Nephron (organoid): Measurements from ENCODE around the gene CDH23.
A peak's percentile ranks its signal among the peaks of the same experiment; 100 is the strongest.

Experiments
- H3K27ac Mint-ChIP-seq, 3 experiments: 2 replicates each; pipeline ENCODE4 v1.8.0; 2020; ENCODE audit warnings: mixed read lengths in 3 of 3, mild to moderate bottlenecking in 2 of 3, moderate library complexity in 1 of 3
- H3K27me3 Mint-ChIP-seq: 2 replicates; pipeline ENCODE4 v1.8.0; 2021; ENCODE audit warnings: low read depth, mild to moderate bottlenecking, moderate library complexity, mixed read lengths
- H3K36me3 Mint-ChIP-seq: 2 replicates; pipeline ENCODE4 v1.8.0; 2020; ENCODE audit warnings: low read depth, mixed read lengths
- H3K4me1 Mint-ChIP-seq: 2 replicates; pipeline ENCODE4 v1.8.0; 2020; ENCODE audit warnings: mixed read lengths
- H3K4me3 Mint-ChIP-seq, 3 experiments: 2 replicates each; pipeline ENCODE4 v1.8.0; 2020; ENCODE audit warnings: mild to moderate bottlenecking in 3 of 3, mixed read lengths in 3 of 3, moderate library complexity in 2 of 3
- H3K9me3 Mint-ChIP-seq: 2 replicates; pipeline ENCODE4 v1.8.0; 2020; ENCODE audit warnings: mixed read lengths
- TF ChIP-seq, protein P1 (sequence below), 3 experiments: fragments of 200-600 bp; sonication (generic); IDR thresholded peaks; one replicate each; pipeline ENCODE4 v1.5.0; 2021; ENCODE audit warnings: antibody characterized with exemption in 3 of 3; ENCODE audit not compliant: unreplicated experiment in 3 of 3

Gene CDH23

DNA sequence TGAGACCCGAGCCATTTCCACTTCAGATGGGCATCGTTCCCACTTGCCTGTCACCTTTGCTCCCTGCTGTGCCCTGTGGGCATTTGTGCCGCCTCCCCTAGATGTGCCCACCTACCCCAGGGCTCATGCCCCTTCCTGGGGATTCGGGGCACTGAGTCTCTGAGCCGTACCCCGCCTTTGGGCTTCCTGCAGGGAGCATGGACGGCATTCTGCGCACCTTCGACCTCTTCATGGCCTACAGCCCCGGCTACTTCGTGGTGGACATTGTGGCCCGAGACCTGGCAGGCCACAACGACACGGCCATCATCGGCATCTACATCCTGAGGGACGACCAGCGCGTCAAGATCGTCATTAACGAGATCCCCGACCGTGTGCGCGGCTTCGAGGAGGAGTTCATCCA, 412.9 kb downstream of the CDH23 start:
- H3K36me3 Mint-ChIP-seq = peaks cover 8% of the 10 kb centered on the region
- TF ChIP-seq, protein P1, sequence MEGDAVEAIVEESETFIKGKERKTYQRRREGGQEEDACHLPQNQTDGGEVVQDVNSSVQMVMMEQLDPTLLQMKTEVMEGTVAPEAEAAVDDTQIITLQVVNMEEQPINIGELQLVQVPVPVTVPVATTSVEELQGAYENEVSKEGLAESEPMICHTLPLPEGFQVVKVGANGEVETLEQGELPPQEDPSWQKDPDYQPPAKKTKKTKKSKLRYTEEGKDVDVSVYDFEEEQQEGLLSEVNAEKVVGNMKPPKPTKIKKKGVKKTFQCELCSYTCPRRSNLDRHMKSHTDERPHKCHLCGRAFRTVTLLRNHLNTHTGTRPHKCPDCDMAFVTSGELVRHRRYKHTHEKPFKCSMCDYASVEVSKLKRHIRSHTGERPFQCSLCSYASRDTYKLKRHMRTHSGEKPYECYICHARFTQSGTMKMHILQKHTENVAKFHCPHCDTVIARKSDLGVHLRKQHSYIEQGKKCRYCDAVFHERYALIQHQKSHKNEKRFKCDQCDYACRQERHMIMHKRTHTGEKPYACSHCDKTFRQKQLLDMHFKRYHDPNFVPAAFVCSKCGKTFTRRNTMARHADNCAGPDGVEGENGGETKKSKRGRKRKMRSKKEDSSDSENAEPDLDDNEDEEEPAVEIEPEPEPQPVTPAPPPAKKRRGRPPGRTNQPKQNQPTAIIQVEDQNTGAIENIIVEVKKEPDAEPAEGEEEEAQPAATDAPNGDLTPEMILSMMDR (IDR thresholded peaks at IDR 0.05; ENCODE audit: unreplicated experiment in 3 of 3) = no peak
- H3K4me3 Mint-ChIP-seq = no peak overlapping the region
- no peaks in the 10 kb centered on the region for H3K9me3 Mint-ChIP-seq
- H3K27ac Mint-ChIP-seq = no peak overlapping the region
- H3K4me1 Mint-ChIP-seq = no peaks in the 10 kb centered on the region
- peaks cover 19% of the 10 kb centered on the region for H3K27me3 Mint-ChIP-seq

DNA sequence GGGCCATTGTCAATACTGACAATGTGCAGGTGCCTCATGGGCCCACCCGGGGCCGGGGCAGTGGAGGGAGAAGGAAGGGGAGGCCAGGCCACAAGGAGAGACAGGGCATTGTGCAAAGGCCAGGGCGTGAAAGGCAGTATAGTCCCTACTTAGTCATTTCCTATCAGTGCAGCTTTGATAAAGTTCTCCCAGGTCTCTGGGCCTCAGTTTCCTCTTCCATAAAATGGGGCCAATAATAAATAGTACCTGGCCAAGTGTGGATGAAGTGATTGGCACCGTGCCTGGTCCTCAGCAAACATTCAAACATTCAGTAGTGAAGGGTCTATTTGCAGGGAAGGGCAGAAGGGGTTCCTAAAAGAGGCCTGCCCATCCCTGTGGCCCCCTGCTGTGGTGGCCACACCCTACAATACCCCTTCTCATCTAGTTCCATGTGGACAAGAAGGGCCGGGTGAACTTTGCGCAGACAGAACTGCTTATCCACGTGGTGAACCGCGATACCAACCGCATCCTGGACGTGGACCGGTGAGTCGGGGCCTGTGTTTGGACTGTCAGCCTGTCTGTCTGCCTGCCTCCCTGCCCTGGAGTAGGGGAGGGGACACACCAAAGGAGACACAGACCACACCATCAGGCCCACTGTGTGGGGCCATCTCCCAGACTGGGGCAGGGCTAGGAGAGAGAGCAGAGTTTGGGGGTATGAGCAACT, 413.5 kb downstream of the CDH23 start:
- TF ChIP-seq, protein P1 (IDR thresholded peaks at IDR 0.05; ENCODE audit: unreplicated experiment in 3 of 3) = no peak
- Mint-ChIP-seq H3K4me1 (no peaks in the 10 kb centered on the region), H3K27ac (no peak overlapping the region), H3K27me3 (peaks cover 15% of the 10 kb centered on the region), H3K9me3 (no peaks in the 10 kb centered on the region), H3K4me3 (no peak overlapping the region), H3K36me3 (peaks cover 9% of the 10 kb centered on the region)

DNA sequence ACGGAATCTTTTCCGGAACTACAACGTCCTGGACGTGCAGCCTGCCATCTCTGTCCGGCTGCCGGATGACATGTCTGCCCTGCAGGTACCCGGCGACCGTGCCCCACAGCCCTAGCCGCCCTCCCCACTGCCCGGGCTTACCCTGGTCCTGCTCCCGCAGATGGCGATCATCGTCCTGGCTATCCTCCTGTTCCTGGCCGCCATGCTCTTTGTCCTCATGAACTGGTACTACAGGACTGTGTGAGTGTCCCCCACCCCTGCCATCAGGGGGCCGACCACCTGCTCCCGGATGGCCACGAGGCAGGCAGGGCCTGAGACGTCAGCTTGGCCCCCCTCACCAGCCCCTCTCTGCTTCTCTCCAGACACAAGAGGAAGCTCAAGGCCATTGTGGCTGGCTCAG, 414.6 kb downstream of the CDH23 start:
- Mint-ChIP-seq H3K9me3 (no peaks in the 10 kb centered on the region), H3K27ac (no peak overlapping the region), H3K4me3 (no peak overlapping the region), H3K4me1 (no peaks in the 10 kb centered on the region), H3K27me3 (peaks cover 6% of the 10 kb centered on the region), H3K36me3 (peaks cover 19% of the 10 kb centered on the region)
- TF ChIP-seq, protein P1 (IDR thresholded peaks at IDR 0.05; ENCODE audit: unreplicated experiment in 3 of 3) = no peak

DNA sequence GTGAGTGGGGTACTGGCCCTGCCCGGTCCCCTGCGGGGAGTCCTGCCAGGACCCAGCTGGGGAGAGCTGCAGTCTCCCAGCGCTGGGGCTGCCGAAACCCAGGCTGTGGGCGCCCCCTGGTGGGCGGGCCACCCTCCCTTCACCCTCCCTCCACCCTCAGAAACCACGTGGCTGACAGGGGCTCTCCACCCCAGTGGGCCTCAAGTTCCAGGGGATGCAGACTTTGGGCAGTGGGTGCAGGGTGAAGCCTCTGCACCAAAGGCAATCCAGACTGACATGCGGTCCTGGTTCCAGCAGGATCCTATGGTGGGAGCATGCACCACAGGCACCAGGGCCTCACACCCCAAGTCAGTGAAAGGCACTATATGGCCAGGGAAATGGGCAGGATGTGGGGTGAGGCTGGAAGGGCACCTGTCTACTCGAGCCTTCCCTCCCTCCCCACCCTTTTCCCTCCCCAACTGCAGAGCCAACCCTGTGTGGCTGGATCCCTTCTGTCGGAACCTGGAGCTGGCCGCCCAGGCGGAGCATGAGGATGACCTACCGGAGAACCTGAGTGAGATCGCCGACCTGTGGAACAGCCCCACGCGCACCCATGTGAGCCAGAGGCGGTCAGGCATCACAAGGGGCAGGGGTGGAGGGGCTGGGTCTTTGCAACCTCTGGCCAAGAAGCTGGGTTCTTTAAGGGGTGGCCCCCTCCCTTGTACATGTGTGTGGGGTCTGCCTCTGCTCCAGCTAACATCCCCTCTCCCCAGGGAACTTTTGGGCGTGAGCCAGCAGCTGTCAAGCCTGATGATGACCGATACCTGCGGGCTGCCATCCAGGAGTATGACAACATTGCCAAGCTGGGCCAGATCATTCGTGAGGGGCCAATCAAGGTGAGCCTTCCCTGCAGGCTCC, 415.5 kb downstream of the CDH23 start:
- Mint-ChIP-seq H3K36me3 (peaks cover 28% of the 10 kb centered on the region), H3K27me3 (no peaks in the 10 kb centered on the region), H3K4me3 (no peak overlapping the region), H3K27ac (no peak overlapping the region), H3K4me1 (no peaks in the 10 kb centered on the region), H3K9me3 (no peaks in the 10 kb centered on the region)
- TF ChIP-seq, protein P1 (IDR thresholded peaks at IDR 0.05; ENCODE audit: unreplicated experiment in 3 of 3) = peak; percentile 44 to 63 (median 51)

DNA sequence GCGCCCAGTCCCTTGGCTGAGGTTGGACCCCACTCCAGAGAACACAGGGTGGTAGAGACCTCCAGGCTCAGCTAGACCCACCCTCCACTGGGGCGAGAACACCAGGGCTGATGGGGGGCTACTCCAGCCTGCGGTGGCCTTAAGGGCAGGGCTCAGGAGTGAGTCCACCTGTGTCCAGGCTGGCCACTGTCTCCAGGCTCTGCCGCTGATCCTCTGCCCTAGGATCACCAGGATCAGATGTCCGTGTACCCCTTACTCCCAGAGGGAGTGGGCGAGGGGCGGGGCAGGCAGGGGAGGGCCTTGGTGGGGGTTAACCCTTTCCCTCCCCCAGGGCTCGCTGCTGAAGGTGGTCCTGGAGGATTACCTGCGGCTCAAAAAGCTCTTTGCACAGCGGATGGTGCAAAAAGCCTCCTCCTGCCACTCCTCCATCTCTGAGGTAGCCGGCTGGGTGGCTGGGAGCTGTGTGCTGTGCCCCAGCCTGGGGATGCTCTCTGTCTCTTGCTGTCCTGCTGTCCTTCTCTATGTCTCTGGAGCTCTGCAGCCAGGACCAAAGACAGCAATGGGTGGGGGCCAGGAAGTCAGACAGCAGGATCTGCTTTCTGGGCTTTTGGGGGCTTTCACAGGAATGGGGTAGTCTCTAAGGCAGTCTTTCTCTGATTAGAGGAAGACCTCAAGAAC, 416.3 kb downstream of the CDH23 start:
- Mint-ChIP-seq H3K36me3 (peaks cover 36% of the 10 kb centered on the region), H3K9me3 (no peaks in the 10 kb centered on the region), H3K4me3 (no peak overlapping the region), H3K27ac (no peak overlapping the region), H3K4me1 (no peaks in the 10 kb centered on the region), H3K27me3 (no peaks in the 10 kb centered on the region)
- TF ChIP-seq, protein P1 (IDR thresholded peaks at IDR 0.05; ENCODE audit: unreplicated experiment in 3 of 3) = no peak
